ENCODE measurements around the gene KLHL6.
"Not testable (repeated sequence)": the region's sequence is repeated elsewhere in the genome, so short reads cannot be mapped to it uniquely, and the experiment has no call there.

The KLHL6 gene

GRCh38 chr3:183555541-183556081, at the start of gene KLHL6:
Gene KLHL6, minus strand, starts transcription at chr3:183555706. Its CDS starts 53 bp downstream, at chr3:183555653.
- DNase-seq = peak; percentile 78

- no peak for DNase-seq
These were observed 42.5 kb upstream of the KLHL6 start for GRCh38 chr3:183597959-183598358.

- DNase-seq = no peak
These were observed 39.1 kb upstream of the KLHL6 start for GRCh38 chr3:183594636-183595035.

- DNase-seq = no peak
These were observed 37.3 kb upstream of the KLHL6 start for GRCh38 chr3:183592821-183593220.

- peak; percentile 50 for DNase-seq
These were observed 36.5 kb upstream of the KLHL6 start for GRCh38 chr3:183591881-183592521.

- DNase-seq = no peak
These were observed 34.9 kb upstream of the KLHL6 start for GRCh38 chr3:183590442-183590841.

- peak; percentile 17 for DNase-seq
These were observed 31.8 kb upstream of the KLHL6 start for GRCh38 chr3:183587336-183587735.

- peak; percentile 35 for DNase-seq
These were observed 31.0 kb upstream of the KLHL6 start for GRCh38 chr3:183586477-183586876.

- no peak for DNase-seq
These were observed 29.4 kb upstream of the KLHL6 start for GRCh38 chr3:183584914-183585280.

- no peak for DNase-seq
These were observed 28.9 kb upstream of the KLHL6 start for GRCh38 chr3:183584246-183584913.

- no peak for DNase-seq
These were observed 28.1 kb upstream of the KLHL6 start for GRCh38 chr3:183583331-183584245.

- no peak for DNase-seq
These were observed 26.7 kb upstream of the KLHL6 start for GRCh38 chr3:183582161-183582560.

- DNase-seq = no peak
These were observed 26.1 kb upstream of the KLHL6 start for GRCh38 chr3:183581496-183582155.

GRCh38 chr3:183579967-183580900, 24.7 kb upstream of the KLHL6 start:
- DNase-seq = no peak

- no peak for DNase-seq
These were observed 22.7 kb upstream of the KLHL6 start for GRCh38 chr3:183578179-183578578.

- no peak for DNase-seq
These were observed 21.8 kb upstream of the KLHL6 start for GRCh38 chr3:183577346-183577745.

- no peak for DNase-seq
These were observed 21.1 kb upstream of the KLHL6 start for GRCh38 chr3:183576487-183577107.

- no peak for DNase-seq
These were observed 17.4 kb upstream of the KLHL6 start for GRCh38 chr3:183572935-183573334.

- not testable (repeated sequence) for DNase-seq
These were observed 14.7 kb upstream of the KLHL6 start for GRCh38 chr3:183570191-183570590.

GRCh38 chr3:183566880-183567279, 11.4 kb upstream of the KLHL6 start:
- DNase-seq = no peak

- DNase-seq = no peak
These were observed 8.5 kb upstream of the KLHL6 start for GRCh38 chr3:183564046-183564445.

Measured in CD4-positive, alpha-beta T cell treated with Interleukin-12 subunit alpha and Interleukin-12 subunit beta, for 1 hour (primary cell).